HL-60/S4 treated with retinoic acid at 250 ng/mL for 4 days and 3 days (cell line): ENCODE measurements around the gene SIRT3.

ENCODE experiments used
- in situ Hi-C: fragments of 300-500 bp; cut with MboI; formaldehyde crosslinking; loops from 2 replicates; pipeline ENCODE4 v1.7.0; 2022; ENCODE audit warnings: low sequenced_read_pairs

The SIRT3 gene

GRCh38 chr11:235997-236773 is at the start of gene SIRT3:
SIRT3 (minus strand) TSS chr11:236342; CDS start chr11:236328, 14 bp downstream.
- in situ Hi-C loops = no loop called here

DNA sequence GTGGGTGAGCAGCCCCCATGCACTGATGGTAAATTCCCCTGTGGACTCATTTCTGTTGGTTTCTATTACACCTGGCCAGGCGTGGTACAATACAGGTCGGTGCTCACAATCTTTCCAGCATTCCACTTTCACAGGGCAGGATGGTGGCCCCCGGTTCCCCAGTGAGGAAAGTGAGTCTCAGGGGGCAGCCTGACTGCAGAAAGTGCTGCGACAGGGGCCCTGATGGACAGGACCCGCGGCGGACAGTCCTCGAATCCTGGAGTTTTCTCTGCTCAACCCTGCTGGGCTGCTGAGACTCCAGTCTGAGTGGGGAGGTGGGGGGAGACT is 49.7 kb upstream of the SIRT3 start:
- in situ Hi-C loops = no loop called here

DNA sequence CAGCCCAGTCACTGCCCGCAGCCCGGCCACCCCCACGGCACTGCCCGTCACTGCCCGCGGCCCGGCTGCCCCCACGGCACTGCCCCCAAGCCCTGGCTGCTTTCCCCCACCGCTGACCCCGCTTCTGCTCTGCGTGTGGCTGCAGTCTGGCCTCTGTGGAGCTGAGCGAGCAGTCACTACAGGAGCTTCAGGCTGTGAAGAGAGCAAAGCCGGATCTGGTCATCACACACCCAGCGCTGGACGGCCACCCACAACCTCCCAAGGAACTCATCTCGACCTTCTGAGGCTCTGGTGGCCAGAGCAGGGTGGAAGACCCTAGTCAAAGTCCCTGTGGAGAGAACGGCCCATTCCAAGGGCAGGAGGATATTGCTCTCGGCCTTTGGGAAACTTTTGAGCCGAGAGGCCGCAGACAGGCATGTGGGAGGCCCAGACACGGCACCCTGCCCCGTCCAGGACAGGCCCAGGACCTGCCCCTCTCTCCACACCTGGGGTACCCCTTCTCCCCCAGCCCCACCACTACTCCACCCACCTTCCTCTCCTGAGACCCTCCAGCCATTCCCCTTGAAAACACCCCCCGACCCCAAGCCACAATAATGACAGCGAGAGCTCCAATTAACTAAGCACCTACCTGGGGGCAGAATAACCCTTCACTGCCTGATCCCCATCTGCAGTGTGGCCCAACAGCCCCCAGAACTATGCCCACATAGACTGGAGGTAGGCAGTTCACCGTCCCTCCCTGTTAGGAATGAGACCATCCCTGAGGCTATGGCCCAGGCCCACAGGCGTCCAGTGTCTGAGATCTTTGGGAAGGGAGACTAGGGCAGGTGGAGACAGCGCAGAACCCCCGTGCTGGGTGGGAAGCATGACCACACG is 49.1 kb upstream of the SIRT3 start:
- in situ Hi-C loops = no loop called here

GRCh38 chr11:284105-285020 is 48.2 kb upstream of the SIRT3 start:
- in situ Hi-C loops = no loop called here

- in situ Hi-C loops = no loop called here
Observed at GRCh38 chr11:283405-284104, 47.4 kb upstream of the SIRT3 start.

- in situ Hi-C loops = no loop called here
Observed at GRCh38 chr11:282630-283360, 46.7 kb upstream of the SIRT3 start.

GRCh38 chr11:282171-282570 is 46.0 kb upstream of the SIRT3 start:
- in situ Hi-C loops = no loop called here

- in situ Hi-C loops = no loop called here
Observed at GRCh38 chr11:281486-282161, 45.5 kb upstream of the SIRT3 start.

GRCh38 chr11:280706-281485 is 44.8 kb upstream of the SIRT3 start:
- in situ Hi-C loops = no loop called here

DNA sequence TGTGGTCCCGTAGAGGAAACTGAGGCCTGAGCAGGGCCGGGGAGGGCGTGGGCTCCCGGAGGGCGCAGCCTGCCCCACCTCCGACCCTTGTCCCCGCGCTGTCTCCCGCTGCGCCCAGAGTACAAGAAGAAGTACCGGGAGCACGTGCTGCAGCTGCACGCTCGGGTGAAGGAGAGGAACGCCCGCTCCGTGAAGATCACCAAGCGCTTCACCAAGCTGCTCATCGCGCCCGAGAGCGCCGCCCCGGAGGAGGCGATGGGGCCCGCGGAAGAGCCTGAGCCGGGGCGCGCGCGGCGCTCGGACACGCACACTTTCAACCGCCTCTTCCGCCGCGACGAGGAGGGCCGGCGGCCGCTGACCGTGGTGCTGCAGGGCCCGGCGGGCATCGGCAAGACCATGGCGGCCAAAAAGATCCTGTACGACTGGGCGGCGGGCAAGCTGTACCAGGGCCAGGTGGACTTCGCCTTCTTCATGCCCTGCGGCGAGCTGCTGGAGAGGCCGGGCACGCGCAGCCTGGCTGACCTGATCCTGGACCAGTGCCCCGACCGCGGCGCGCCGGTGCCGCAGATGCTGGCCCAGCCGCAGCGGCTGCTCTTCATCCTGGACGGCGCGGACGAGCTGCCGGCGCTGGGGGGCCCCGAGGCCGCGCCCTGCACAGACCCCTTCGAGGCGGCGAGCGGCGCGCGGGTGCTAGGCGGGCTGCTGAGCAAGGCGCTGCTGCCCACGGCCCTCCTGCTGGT is 44.0 kb upstream of the SIRT3 start:
- in situ Hi-C loops = no loop called here

- in situ Hi-C loops = no loop called here
Observed at GRCh38 chr11:279040-279965, 43.2 kb upstream of the SIRT3 start.

DNA sequence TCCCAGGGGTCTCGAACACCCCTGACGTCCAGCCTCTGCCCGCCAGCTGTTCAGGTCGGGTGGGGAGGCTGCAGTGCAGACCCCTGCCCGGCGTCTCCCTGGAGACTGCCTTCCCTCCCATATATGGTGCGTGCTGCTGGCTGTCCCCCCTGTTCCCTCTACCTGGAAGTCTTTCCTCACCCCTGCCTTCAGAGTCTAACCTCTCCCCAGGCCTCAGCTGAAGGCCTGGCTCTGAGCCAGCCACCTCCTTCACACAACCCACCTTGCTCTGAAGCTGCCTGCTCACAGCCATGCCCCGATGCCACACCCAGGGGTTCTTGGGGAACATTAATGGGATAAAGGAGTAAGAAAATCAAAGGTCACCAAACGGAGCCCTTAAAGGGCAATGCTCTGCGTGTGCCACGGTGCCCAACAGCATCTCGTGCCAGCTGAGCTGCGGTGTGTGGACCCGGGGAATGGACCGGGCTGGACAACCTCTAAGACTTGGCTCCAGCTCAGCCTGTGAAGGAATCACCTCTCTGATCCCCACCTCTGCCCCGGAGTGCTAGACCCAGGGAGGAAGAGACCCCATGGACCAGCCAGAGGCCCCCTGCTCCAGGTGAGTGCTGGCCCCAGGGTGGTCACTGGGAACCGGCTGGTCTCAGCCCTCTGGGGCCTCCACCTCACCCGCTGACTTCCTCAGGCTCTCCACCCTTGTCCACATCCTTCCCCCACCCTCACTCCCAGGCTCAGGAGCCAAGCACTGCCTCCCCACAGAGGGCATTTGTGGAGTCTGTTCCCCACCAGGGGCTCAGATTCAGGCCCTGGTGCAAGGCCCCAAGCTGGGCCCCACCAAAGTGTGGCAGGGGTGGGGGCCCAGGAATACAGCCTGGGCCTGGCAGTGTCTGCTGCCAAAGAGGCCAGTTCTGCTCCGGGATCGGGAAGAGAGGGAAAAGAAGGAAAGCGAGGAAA is 42.1 kb upstream of the SIRT3 start, which contains the start of gene NLRP6:
Gene NLRP6, plus strand, starts transcription at position 407 of the 951 bp plus-strand sequence. Its CDS starts 163 bp downstream, at position 570.
- in situ Hi-C loops = no loop called here

DNA sequence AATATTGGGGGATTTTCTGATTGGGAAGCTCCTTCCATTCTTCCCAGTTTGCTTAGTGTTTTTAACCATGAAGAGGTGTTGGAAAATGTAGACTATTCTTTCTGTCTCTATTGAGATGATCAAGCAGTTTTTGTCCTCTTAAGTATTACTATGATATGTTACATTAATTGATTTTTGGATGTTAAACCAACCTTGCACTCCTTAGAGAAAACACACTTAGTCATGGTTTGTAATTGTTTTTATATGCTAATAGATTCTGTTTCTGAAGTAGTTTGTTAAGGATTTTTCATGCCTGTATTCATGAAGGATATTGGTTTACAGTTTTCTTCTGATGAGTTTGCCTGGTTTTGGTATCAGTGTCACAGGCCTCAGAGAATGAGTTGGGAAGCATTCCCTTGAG is 40.1 kb upstream of the SIRT3 start:
- in situ Hi-C loops = no loop called here

DNA sequence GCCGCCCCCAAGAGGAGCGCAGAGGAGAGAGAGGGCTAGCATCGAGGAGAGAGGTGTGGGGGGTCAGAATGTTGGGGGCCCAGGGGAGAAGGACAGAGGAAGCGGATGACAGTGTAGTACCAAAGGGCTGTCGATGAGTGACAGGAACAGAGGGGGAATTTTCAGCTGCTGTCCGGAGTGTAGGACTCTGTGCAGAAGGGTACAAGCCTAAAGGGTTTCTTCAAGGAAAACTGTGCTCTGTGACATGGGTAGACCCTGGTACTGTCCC is 36.7 kb upstream of the SIRT3 start:
- in situ Hi-C loops = no loop called here

GRCh38 chr11:272195-272930 is 36.2 kb upstream of the SIRT3 start:
- in situ Hi-C loops = no loop called here
